Fibroblast of pulmonary artery (primary cell): ENCODE measurements around the gene FAM181A.

Source experiments
- DNase-seq: peaks from one replicate; pipeline ENCODE4 v3.0.0-alpha.2; 2010; ENCODE audit warnings: low read depth
- H3K4me3 ChIP-seq: replicated peaks from 2 replicates; pipeline ENCODE4 v1.5.1; 2011; ENCODE audit warnings: low read depth, mild to moderate bottlenecking, control low read depth, low read length, moderate library complexity
- TF ChIP-seq, protein P1 (sequence below): IDR thresholded peaks from 2 replicates; pipeline ENCODE4 v1.5.1; 2011; ENCODE audit warnings: mild to moderate bottlenecking, control low read depth, low read length, inconsistent platforms; ENCODE audit errors: missing control alignments

The FAM181A gene

DNA sequence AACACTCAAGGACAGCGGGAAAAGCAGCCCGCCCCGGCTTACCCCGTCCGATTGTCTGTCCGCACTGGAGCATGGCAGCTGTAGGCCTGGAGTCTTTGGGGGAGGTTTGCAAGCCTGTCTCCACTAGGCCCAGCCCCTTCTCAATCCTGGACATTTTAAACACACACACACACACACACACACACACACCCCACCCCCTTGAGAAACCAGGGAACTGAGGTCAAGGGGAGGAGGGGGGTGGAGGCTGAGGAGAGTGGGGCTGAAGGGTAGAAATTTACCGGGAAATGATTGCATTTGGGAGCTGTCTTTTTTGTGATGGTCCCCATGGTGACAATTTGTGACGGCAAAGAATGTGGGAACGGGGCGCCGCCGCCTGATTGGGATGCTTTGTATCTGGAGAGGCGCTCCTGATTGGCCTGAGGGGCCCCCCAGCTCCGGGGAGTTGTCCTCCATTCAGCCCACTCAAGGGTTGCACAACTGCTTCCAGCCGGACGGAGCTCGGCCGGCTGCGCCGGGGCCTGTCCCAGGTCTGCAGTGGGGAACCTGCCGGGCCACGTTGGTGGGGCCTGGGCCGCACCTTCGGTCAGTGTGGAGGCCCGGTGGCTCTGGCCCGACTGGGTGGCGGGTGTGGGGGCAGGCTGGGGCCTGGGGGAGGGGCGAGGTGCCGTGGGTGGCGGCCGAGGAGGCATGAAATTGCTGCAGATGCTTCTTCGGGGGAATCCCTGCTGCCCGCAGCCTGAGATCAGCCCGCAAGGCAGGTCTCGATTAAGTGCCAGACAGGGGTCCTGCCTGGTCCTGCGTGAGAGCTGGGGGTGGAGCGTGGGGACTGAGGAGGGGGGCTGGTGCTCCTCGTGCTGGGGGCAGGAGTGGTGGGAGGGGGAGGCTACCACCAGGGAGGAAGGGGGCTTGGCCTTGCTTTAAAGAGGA is at the start of gene FAM181A:
TSS of gene FAM181A (plus strand) at position 472 of the 927 bp plus-strand sequence. CDS start 942 bp downstream, outside the sequence.
- DNase-seq, result no peak
- TF ChIP-seq, protein P1, sequence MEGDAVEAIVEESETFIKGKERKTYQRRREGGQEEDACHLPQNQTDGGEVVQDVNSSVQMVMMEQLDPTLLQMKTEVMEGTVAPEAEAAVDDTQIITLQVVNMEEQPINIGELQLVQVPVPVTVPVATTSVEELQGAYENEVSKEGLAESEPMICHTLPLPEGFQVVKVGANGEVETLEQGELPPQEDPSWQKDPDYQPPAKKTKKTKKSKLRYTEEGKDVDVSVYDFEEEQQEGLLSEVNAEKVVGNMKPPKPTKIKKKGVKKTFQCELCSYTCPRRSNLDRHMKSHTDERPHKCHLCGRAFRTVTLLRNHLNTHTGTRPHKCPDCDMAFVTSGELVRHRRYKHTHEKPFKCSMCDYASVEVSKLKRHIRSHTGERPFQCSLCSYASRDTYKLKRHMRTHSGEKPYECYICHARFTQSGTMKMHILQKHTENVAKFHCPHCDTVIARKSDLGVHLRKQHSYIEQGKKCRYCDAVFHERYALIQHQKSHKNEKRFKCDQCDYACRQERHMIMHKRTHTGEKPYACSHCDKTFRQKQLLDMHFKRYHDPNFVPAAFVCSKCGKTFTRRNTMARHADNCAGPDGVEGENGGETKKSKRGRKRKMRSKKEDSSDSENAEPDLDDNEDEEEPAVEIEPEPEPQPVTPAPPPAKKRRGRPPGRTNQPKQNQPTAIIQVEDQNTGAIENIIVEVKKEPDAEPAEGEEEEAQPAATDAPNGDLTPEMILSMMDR, result no peak

DNA sequence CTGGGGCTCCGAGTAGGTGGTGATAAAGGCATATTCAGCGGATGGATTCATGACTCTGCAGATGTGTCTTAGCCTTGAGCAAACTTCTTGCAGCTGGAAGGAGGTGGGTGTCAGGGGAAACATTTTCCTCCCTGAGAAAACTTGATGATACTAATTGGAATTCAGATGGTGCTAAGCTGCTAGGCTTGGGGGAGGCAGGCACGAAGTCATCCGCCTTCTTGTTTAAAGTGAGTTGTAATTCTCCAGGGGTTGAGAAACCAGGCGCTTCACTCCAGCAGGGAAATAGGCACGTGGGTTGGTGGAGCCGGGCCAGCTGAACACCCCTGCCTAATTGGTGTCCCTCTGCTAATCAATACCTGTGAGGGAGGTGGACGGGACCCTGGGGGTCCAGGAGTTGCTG is 48.9 kb upstream of the FAM181A start:
- H3K4me3 ChIP-seq, result no peak overlapping the region
- no peak for DNase-seq
- TF ChIP-seq, protein P1, result no peak

More for the DNA sequence above, at the start of gene FAM181A:
- H3K4me3 ChIP-seq, result no peak within 1 kb of the TSS

DNA sequence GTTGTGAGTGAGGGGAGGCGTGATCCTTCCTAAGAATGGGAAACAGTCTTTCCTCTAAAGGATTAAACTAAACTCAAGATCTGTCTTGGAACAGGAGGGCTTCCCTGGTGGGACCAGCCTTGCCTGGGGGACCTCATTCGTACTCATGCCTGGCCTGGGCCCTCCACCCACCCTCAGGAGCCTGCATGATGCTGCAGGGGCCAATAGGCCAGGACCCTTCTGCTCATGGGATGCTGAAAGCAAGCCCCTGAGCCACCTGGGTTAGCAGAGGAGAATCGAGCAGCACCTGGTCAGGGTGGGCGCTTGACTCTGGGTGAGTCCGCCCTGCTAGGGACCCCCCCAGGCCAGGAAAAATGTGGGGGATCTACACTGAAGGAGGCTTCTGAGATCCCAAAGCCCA is 48.3 kb upstream of the FAM181A start:
- DNase-seq, result no peak
- TF ChIP-seq, protein P1, result no peak
- no peak overlapping the region for H3K4me3 ChIP-seq

DNA sequence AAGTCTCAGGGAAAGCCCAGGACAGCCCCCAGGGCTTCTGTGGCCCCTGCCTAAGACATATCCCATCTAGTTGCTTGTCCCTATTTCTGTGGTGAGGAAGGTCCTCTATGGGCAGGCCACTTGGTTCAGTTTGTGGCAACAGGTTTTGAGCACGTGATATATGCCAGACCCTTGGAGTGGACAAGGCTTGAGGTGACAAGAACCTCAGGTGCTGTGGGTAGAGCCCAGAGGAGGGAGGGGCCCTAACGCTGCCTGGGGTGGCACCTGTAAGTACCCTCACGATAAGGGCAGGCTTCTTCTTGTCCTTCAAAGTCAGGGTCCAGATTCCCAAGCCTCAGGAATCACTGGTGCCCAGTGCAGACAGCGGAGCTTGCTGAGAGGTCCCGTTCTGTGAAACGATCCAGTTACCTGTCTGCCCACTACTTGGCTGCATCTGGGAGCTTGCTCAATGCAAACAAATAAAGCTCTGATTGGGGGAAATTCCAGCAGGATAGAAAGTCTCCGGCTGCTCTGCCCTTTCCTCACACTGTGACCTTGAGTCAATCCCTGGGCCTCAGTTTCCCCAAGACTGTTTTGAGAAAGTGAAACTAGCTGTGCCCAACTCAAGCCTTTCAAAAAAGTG is 47.7 kb upstream of the FAM181A start:
- no peak for DNase-seq
- H3K4me3 ChIP-seq, result no peak overlapping the region
- TF ChIP-seq, protein P1, result no peak

DNA sequence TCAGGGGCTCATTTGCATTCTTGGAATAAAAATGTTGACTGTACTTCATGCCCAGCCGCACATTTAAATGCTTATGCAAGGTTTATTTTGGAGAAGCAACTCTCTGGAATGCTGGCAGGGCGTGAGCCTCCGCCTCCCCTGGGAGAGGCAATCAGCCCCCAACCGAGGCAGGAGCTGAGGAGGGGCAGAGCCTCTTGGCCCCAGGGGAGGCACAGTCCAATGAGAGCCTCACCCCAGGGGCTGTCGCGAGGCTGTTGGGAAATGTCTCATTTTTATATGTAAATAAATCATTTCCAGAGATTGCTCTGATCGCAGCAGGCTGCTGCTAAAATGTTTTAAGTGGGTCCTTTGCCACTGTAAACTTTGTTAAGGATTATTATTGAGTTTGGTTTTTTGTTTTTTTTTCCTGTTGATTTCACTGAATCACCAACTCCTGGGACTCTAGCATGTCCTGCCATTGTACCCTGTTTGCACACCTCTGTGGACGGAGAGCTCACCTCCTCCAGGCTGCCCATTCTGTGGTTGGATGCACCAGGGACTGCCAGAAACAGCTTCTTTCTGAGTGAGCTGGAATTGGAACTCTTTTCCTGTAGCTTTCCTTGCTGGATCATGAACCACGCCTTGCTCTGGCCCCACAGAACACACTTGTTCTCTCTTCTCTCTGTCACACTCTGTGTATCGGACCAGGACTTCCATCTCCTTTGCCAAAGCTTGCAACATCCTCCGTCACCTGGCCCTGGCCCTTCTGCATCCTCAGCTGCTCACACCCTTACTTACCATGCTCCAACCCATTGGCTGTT is 46.9 kb upstream of the FAM181A start:
- DNase-seq, result no peak
- TF ChIP-seq, protein P1, result no peak
- no peak overlapping the region for H3K4me3 ChIP-seq

DNA sequence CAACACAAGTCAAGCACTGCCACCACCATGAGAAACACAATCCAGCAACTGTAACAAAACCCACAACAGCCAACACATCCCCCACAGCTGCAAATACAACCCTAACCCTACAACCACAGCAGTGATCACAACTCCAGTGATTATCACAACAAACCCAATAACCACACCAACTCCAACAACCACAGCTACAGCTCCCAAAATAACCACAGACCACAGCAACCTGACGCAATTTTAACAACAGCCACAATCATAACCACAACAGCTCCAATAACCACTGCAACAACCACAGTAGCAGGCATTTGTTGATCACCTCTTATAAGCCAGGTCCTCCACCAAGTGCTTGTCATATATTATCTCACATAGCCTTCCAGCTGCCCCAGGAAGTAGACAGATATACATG is 42.2 kb upstream of the FAM181A start:
- TF ChIP-seq, protein P1, result no peak
- no peak overlapping the region for H3K4me3 ChIP-seq
- no peak for DNase-seq
